CD4-positive, alpha-beta T cell treated with Interleukin-2 at 100 ng/mL for 4 hours (primary cell): Measurements from ENCODE around the gene ASCC3.

Experiments used
- DNase-seq: peaks from one replicate; pipeline ENCODE4 v3.0.0-alpha.2; 2020; ENCODE audit warnings: low spot score

Gene ASCC3

DNA sequence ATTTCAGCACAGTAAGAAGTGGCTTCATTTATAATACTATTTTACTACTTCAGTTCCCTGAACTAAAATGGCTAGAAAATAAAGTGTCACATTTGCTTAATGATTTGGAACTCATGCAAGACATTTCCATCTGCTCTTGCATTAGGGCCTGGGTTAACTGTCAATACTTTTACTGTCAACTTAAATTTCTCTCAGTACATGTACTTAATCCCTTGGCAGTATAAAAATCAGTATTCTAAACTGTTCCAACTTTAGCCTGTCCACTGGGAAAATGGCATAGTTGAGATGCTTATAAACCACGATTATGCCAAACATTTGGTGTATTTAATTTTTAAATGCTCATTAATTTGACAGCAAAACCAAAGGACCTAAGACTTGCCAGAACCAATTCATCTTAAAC, 154.5 kb downstream of the ASCC3 start:
- no peak for DNase-seq

DNA sequence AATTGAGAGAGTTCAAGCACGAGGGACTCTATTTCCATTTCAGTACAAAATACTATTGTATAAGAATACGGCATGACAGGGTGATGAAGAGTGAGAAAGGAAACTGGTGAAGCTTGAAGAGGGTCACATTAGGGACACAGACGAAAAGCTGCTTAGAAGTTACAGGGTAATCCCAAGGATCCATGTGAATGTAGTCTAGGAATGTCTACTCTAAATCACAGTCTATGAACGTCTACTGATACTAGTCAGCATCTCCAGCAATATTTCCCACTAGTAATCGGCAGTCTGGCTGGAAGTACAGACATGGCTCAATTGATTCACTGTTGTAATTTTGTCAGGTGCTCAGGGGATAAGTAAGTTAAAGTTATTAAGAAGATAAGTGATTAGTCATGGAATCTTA, 156.4 kb downstream of the ASCC3 start:
- DNase-seq: no peak

DNA sequence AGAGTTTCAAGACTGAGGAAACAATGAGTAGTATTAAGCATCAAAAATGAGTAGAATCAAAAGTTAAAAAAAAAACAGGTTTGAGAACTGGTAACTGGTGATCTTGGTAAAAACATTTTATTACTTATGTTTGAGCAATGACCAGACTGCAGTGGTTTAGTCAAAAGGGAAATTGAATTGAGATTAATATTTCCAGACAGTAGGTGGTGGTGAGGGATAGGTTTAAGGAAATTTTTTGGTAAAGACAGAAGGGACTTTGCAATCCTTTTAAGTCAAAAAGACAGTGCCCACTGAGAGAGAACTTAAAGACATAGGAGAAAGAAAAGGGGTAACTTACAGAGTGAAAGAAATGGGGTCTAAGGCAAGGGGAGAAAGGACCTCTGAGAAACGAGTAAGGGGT, 156.9 kb downstream of the ASCC3 start:
- no peak for DNase-seq

DNA sequence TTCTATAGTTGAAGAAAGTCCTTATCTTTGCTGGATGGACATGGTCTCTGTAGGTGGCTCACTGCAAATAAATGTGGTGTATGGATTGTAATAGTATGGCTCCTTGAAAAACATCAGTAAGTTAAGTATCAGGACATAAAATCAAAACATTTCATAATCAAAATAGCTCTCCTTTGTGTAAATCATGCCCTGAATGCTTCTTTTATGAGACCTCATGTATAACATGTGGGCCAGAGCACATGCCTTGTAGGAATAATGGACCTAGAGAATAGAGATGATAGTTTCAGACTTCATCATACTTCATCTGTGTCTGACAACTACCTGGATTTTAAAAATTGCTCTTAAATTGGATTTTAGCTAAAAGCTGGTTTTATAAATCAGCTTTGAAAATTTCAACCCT, 159.9 kb downstream of the ASCC3 start:
- DNase-seq: no peak

DNA sequence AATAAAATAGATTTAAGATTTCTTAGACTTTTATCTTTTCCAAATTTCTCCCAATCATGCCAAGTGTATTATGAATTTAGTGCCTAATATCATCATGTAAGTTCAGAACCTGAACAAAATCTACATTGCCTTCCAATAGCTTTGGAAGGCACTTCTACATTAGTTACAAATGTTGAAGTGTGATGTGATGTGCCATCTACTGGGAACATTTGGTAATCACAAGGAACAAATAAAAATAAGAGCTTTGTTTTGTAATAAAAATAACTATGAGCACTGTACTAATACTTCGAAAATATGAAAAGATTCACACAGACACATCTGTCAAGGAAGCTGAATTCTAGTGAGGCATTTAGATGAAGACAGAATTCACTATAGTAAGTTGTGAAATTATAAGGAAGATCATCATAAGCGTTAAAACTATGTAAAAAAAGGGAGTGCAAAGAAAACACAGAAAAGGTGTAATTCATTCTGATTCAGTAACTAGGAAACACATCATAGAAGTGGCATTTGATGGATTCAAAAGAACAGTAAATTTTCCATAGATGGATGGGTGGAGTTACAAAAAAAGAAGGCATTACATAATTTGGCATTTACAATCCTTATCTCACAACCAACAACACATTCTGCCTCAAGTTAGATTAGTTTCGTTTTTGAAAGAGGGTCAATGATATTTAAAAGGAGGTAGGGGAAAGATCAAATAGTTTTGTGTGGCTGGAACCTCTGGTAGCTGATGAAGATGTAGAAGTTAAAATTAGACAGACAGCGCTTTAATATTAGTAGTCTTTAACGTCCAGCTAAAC, 161.0 kb downstream of the ASCC3 start:
- DNase-seq: peak; percentile 23

DNA sequence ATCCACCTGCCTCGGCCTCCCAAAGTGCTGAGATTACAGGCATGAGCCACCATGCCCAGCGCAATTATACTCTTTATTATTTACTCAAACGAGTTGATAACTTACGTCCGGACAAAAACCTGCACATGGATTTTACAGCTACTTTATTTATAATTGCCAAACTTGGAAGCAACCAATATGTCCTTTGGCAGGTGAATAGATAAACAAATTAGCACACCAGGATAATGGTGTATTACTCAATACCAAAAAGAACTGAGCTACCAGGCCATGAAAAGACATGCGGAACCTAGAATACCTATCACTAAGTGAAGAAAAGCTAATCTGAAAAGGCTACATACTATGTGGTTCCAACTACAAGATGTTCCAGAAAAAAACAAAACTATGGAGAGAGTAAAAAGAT, 168.1 kb downstream of the ASCC3 start:
- no peak for DNase-seq

DNA sequence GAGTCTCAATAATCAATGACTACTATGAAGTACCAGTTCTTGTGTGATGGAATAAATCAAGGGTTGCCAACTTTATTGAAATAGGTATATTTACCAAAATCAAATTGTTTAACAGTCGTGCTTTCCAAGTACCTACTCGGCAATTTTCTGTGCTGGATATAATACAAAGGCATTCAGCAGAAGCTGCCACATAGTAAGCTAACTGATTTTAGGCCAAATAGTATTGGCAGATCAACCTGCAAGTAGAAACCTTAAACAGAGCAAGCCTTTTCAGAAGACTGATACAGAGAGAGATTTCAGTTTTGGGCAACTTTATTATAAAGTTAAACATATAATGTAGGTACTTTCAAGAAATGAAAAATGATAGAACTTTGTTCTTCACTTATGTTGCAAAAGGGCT, 174.6 kb downstream of the ASCC3 start:
- DNase-seq: no peak

DNA sequence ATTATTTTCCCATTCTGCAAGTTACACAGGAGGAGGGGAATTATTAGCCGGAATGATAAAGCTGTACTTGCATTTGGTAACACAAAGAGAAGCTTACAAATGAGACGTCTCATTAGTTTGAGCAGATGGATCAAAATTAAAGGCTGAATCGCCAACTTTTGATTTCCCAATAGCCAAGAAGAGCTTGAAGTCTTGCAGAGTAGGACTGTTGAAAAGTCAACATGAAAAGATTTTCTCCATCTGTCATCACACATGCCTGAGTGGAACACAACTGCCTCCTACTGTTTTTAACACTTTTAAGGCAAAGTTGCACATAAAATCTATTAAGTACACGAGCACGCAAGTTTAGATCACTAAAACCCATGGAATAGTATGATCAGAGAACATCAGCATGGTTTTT, 176.2 kb downstream of the ASCC3 start:
- no peak for DNase-seq

DNA sequence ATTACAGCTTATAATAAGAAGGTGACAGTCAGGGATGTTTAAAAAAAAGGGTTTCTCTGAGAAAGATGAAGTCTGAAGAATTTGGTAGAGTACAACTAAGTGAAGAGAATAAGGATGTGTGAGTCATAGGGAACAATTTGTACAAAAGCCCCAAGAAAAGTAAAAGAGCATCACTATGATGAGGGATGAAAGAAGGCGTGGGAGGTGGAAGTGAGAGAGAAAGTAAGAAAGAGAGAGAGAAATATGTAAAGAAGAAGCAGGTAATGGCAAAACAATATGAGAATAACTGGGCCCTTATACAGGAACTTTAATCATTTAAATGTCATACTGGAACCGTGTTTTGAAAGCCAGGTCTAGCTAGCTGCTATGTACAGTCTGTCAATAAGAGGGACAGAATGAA, 179.4 kb downstream of the ASCC3 start:
- DNase-seq: no peak

DNA sequence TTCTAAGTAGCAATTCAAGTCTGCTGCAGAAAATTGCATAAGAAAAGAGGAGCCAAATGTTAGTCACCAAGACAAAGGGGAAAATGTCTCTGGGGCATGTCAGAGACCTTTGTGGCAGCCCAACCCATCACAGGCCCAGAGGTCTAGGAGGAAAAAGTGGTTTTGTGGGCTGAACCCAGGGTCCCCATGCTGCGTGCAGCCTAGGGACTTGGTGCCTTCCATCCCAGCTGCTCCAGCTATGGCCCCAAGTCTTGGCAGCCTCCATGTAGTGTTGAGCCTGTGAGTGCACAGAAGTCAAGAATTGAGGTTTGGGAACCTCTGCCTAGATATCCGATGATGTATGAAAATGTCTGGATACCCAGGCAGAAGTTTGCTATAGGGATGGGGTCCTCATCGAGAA, 181.1 kb downstream of the ASCC3 start:
- DNase-seq: no peak

DNA sequence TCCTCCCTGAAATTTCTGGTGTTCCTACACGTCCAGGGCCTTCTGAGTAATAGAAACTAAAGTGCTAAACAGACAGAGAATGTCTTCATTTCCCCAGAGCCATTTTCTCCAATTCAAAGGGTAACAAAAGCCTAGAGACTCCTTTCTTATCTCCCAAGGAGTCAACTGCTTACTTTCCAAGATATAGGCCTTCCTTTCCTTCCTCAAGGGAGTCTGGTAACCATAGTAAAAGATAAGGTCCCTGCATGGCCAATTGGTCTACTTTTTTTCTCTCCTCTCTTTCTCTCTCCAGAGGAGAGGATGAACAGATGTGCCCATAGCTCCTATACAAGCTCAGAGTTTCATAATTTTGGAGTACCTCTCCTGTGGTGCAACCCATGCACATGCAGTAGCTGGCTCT, 185.7 kb downstream of the ASCC3 start:
- DNase-seq: no peak

DNA sequence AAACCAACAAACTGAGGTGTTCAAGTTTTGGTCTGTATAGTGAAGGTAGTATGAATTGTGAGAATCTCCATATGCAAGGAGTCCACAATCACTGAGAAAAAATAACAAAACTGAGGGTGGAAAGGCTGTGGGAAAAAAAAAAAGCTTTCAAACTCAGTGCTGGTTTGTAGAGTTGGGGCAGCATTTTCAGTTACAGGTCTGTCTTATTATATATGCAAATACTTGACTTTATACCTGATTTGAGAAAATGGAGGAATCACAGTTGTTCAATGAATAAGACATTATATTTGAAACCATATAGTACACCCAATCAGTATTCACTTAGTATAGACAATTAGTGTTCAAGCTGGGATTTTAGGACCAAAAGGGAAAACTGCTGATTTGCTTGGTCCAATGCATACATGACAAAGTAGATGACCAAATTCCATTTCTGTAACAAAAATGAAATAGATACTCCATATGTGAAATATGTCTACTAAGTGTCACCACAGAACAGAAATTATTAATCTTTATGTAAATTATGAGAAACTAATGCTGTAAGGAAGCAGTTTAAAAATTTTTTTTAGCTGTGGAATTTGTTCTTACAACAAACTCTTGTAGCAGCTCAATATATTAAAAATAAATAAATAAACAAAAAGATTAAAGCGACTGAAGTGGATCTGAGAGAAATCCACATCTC, 187.7 kb downstream of the ASCC3 start:
- DNase-seq: no peak

DNA sequence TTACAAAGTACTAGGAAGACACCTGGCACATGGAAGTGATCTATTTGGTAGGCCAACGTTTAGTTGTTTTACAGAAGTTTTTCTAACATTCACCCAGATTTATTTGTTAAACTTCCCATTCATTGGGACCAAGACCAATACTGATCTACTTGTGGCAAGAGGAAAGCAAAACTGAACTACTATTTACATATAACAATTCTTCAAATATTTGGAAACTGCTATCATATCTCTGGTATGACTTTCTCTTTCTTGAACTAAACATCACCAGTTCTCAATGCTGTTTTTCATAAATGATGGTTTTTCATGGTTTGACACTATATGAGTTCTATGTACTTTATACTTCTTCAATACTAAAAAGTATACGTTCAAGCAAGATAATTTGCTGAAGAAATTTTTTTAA, 189.2 kb downstream of the ASCC3 start:
- no peak for DNase-seq

DNA sequence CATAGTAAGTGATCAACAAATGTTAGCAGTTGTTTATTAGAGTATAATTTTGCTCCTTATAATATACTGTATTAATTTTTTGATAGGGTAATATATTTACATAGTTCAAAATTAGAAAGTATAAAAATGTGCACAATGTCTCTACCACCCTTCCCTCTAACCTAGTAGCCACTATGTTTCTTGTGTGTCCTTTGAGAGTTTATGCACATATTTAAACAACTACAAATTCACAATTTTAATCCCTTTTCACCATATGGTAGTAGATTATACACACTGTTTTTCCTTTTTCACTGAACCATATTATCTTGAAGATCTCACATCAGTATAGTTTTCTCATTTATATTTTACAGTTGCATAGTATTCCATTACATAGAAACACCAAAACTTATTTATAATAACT, 194.9 kb downstream of the ASCC3 start:
- DNase-seq: no peak

DNA sequence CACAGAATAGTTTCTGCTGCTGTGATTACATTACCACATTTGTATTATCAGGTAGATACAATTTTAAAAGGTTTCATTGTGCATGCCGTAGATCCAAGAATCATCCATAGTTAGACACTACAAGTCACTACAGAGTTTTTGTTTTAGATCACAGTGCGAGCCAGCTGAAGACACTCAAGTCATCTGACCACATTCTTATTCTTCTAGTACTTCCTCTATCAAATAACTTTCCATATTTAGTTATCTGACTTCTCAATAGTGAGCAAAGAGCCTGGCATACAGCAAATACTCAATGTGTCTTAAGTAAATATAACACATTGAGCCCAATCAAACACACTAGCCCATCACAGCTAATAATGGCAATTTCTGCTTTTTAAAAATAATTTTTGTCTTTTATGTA, 195.4 kb downstream of the ASCC3 start:
- no peak for DNase-seq

DNA sequence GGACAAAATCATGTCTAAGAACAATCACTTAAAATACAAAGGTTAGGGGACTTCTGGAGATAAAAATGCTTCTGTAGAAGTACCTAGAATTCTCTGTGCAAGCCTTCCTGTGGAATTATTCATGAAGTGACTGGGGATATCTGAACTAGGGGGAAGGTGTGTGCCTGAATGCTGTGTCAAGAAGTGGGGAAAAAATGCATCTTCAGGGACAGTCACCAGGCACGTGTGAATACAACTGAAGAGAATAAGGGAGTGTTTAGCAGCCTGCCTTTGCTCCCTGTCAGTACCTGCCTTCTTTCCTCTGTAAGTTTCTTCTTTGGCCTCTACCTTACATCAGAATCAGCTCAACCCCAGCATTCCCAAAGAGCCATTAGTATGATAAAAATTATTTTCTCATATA, 201.0 kb downstream of the ASCC3 start:
- no peak for DNase-seq

DNA sequence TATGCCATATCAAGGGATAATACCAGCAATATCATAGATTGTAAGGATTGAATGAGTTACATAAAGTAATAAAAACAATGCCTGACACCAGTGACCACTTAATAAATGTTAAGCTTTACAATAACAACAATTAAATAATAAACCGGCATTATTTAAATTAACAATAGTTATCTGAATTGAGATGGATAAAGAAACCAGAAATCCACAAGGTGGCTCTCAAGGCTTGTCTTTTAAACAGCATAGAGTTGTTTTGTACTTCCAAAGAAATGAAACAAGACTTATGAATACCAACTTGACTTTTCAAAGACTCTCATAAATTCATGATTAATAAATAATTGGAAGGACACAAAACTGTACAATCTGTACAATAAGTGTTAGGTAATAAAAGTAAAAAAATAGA, 203.1 kb downstream of the ASCC3 start:
- no peak for DNase-seq

DNA sequence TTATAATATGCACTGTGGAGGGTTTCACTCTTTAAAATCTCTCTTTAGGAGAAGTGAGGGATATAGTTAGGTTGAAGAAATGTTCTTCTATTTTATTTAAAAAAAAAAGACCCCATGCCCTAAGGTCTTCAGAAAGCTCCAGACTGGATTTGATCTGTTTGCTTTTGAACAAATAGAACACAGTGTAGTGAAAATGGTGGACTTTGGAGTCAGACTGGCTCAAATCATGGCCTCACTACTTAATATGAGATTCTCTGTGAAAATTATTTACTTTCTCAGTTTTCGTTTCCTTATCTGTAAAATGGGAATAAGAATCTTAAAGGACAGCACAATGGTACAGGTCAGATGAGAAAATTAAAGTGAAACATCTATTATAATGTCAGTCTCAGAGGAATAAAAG, 203.9 kb downstream of the ASCC3 start:
- no peak for DNase-seq

DNA sequence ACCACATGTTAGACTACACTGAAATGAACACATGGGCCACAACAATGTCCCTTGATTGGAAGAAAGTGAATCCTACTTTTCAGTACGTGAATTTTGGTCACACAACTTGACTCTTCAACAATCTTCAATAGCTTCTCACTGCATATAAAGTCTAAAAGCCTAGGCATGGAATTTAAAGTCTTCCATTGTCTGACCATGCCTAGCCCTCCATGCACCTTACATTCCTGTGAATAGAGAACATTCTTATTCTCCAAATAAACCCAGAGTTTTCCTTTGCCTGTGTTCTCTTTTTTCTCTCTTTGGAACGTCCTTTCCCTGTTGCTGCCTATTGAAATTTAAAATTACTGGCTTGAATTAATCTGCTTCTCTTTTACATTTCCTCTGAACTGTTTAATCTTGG, 207.5 kb downstream of the ASCC3 start:
- no peak for DNase-seq

DNA sequence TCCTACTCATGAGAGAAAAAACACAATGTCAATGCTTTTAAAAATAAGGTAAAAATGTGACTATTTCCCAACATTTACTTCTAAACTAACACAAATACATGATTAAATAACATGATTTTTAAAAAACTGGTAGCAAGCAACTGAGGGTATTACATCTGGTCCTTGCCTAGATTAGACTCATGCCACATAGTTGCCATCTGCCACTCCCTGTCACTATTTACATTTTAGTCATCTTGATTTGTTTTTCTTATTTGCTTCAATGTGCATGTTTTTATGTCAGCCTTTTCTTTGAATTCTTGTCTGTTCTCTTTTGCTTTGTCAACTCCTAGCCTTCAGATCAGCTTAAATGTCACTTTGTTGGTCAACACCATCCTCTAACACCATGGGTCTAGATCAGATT, 209.4 kb downstream of the ASCC3 start:
- no peak for DNase-seq

DNA sequence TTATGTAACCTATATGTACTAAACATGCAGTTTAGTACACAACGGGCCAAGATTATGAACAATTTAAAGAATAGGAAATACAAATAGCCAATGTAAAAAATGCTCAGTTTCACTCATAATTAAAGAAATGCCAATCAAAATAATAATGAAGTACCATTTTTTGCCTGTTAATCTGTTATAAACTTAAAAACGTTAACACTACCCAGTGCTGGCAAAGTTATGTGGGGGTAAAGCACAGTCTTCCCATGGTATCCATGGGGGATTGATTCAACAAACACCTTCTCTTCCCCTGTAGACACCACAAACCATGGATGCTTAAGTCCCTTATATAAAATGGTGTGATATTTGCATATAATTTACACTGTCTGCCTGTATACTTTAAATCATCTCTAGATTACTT, 211.1 kb downstream of the ASCC3 start:
- no peak for DNase-seq

DNA sequence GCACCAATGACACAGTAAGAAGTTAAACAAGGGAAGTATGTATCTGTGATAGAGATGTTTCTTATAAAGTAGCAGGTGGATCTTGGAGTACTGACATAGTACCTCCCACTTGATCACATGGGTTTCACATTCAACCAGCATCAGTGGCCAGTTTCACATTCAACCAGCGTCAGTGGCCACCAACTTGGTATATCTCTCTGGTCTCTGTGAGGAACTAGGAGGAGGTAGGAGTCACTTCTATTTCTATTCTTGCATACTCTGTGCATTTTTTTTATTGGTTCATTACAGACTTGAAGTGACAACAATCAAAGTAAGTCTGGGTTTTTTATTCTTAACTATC, 216.1 kb downstream of the ASCC3 start:
- no peak for DNase-seq

DNA sequence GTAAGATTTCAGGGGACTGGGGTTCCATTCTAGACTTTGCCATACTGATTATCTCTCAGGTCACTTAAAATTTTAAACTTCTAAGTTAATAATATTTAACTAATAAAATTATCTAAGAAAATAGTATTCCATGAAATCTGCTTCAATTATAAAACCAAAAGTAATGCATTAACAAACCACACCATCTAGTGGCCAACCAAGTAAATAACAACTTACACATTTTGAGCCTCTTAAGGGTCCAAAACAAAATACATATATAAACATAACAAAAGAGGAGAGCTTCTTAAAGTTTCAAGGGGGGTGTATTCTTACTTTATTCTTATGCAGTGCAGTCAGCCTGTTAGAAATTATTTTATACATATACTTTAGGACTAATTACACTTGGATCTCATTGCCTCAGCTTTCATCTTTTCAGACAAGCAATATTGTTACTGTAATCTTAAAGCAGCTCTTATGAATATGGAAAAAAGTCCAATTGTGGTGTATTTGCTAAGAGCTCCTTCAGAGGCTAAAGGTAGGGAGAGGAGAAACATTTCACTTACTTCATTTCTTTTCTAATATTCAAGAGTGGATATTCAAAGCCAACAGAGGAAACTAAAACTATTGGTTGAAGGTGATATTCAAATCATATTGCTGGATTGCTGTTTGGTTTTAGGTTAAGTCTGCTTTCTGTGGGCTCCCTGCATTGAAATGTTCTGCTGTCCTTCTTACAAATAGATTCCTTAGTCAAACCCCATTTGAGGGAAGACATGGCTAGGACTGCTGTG, 216.7 kb downstream of the ASCC3 start:
- peak; percentile 48 for DNase-seq
